Right forelimb (tissue), 1 donor: ENCODE results near the gene PHACTR2.
"Not testable (repeated sequence)": the region's sequence is repeated elsewhere in the genome, so short reads cannot be mapped to it uniquely, and the experiment has no call there.

Source experiments
- DNase-seq: peaks from one replicate; pipeline ENCODE4 v3.0.0-alpha.2; 2018

The PHACTR2 gene

DNA sequence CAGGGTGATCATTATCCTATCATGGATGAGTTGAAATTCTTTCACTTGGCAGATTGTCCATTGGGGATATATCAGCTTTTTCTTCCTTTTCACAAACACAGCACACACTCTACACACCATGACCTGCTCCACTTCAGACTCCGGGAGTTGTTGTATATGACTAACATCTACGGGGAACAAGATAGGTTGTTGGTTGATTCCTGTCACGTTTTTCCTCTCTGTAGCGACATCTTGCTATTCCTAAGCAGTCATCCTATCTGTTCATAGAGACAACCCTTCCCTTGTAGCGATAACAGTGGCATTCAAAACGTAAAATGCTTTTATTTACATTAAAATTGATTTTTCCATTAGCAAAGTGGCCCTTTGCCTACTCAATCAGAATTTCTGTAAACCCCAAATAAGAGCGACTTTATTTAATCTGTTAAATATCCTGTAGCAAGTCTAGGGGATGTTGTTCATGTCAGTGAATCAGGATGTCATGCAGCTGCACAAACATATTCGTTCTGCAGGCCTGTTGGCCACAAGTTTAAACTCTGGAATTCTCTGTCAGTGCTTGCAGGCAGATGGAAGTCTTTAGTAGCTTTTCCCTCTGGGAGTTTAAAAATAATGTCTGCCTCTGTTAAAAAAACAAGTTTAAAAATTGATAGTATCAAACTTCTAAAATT is 23.1 kb downstream of the PHACTR2 start:
- no peak for DNase-seq

GRCh38 chr6:143701349-143702234 is 23.8 kb downstream of the PHACTR2 start:
- no peak for DNase-seq

- DNase-seq: no peak
These were observed 27.8 kb downstream of the PHACTR2 start for GRCh38 chr6:143705569-143705968.

DNA sequence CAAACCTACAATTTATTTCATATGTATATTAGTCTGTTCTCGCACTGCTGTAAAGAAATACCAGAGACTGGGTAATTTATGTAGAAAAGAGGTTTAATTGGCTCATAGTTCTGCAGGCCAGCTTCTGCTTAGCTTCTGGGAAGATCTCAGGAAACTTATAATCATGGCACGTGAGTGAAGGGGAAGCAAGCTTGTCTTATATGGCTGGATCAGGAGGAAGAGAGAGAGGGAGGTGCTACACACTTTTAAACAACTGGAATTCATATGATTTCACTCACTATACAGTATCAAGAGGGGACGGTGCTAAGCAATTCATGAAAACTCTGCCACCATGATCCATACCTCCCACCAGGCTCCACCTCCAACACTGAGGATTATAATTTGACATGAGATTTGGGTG is 29.9 kb downstream of the PHACTR2 start:
- DNase-seq: no peak

GRCh38 chr6:143708889-143709288 is 31.1 kb downstream of the PHACTR2 start:
- DNase-seq: no peak

DNA sequence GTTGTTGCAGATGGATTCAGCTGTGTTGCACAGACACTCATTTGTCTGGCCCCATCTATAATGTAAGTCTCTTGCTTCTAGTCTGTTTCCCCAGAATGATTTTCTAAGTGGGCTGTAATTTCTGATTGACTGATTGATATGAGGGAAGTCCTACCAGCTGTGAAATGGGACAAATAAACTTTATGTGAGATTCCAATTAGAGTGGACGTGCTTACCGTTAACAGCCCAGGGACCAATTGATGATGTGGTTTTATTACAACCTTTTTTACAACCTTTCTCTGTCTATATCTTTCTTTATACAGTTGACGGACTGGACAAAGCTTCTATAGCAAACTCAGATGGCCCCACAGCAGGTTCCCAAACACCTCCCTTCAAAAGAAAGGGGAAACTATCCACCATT is 33.9 kb downstream of the PHACTR2 start:
- no peak for DNase-seq

GRCh38 chr6:143718472-143718871 is 40.7 kb downstream of the PHACTR2 start:
- DNase-seq: no peak

GRCh38 chr6:143721642-143722041 is 43.9 kb downstream of the PHACTR2 start:
- no peak for DNase-seq

- no peak for DNase-seq
These were observed 47.1 kb downstream of the PHACTR2 start for GRCh38 chr6:143724876-143725275.

DNA sequence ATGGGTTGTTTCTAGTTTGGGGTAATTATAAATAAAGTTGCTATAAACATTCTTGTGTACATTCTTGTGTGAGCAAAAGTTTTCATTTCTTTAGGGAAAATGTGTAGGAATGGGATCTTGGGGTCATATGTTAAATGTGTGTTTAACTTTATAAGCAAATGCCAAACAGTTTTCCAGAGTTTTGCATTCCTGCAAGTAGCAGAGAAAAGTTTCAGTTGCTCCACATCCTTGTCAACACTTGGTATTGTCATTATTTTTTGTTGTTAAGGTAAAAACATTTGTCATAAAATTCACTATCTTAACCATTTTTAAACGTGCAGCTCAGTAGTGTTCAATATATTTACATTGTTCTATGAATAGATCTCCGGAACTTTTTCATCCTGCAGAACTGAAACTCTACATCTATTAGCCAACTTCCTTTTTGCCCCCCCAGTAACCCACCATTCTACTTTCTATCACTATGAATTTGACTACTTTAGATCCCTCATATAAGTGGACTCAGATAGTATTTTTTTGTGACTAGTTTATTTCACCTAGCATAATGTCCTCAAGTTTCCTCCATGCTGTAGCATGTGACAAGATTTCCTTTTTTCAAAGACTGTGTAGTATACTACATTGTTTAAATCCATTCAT is 48.4 kb downstream of the PHACTR2 start:
- no peak for DNase-seq

- DNase-seq: no peak
These were observed 49.3 kb downstream of the PHACTR2 start for GRCh38 chr6:143727035-143727434.

GRCh38 chr6:143731789-143732188 is 54.0 kb downstream of the PHACTR2 start:
- no peak for DNase-seq

DNA sequence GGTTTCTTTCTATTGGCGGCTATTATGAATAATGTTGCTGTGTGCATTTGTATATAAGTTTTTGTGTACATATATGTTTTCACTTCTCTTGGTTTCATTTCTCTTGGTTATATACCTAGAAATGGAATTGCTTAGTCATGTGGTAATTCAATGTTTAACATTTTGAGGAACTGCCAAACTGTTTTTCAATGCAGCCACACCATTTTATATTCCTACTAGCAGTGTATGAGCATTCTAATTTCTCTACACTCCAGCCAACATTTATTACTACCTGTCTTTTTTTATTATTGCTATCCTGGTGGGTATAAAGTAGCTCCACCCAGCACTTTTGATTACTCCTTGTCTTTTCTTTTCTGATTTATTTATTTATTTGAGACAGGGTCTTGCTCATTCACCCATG is 54.8 kb downstream of the PHACTR2 start:
- DNase-seq: no peak

GRCh38 chr6:143733510-143733909 is 55.7 kb downstream of the PHACTR2 start:
- no peak for DNase-seq

- no peak for DNase-seq
These were observed 56.9 kb downstream of the PHACTR2 start for GRCh38 chr6:143734641-143735063.

DNA sequence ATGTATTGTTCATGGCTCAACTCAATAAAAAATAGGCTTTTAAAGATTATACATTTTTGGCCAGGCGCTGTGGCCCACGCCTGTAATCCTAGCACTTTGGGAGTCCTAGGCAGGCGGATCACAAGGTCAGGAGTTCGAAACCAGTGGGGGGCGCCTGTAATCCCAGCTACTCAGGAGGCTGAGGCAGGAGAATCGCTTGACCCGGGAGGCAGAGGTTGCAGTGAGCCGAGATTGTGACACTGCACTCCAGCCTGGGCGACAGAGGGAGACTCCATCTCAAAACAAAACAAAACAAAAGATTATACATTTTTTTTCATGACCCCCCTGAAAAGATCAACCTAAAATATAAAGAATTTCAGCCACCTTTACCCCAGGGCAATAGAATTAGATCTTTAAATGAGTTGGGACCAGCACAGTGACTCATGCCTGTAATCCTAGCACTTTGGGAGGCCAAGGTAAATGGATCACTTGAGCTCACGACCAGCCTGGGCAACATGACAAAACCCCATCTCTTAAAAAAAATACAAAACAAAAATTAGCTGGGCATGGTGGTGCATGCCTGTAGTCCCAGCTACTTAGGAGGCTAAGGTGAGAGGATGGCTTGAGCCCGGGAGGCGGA is 60.4 kb downstream of the PHACTR2 start:
- not testable (repeated sequence) for DNase-seq

- DNase-seq: no peak
These were observed 61.6 kb downstream of the PHACTR2 start for GRCh38 chr6:143739341-143739851.

- DNase-seq: no peak
These were observed 62.4 kb downstream of the PHACTR2 start for GRCh38 chr6:143740213-143740612.

DNA sequence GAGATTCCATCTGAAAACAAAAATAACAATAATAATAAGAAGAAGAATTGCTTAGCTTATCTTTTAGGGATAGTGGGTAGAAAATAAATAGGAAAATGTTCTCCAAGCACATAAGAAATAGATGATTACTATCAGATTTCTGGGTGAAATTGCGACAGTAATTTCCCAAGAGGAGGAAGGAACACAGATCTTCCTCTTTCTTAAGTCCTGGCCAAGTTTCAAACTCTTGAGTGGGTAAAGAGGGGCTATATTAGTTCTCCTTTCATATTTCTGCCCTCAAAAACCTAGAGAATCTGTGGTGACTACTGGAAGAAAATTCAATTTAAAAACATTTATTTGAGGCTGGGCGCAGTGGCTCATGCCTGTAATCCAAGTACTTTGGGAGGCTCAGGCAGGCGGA is 63.7 kb downstream of the PHACTR2 start:
- DNase-seq: no peak

DNA sequence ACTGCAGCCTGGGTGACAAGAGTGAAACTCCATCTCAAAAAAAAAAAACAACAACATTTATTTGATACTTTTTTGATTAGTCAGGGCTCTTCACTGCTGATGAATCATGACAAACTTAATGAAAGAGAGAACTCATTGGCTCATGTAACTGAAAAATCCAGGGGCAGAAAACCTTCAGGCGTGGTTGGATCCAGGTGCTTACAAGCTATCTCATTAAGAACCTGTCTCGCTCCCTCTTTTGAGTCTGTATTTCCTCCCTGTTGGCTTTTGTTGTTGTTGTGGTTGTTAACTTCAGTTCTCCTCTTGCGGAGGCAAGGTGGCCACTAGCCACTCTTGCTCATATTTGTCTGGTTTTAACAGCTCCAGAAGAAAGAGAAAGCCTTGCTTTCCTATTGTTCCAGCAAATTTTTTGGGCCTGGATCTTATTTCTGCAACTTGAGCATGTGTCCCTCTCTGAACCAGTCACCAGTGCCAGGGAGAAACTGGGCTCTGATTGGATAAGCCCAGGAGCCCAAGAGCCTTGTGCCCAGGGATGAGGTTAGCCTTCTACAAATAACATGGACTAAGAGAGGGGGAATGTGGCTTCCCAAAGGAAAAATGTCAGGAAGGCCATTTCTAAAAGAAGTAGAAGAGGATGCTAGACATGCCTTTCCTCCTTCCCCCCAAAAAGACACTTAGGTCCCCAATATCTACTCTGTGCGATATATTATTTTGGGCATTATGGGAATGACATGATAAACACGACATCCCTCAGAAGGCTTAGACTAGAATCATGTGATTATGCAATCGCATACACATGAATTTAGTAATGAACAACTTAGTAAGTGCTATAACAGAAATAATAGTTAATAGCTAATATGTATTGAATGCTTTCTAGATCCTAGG is 64.5 kb downstream of the PHACTR2 start:
- DNase-seq: no peak

- no peak for DNase-seq
These were observed 65.1 kb downstream of the PHACTR2 start for GRCh38 chr6:143742955-143743255.
